Right renal cortex interstitium (tissue), 3 donors: Measurements from ENCODE around the gene MRPS2. TPM values are rescaled to one million over a fixed set of nuclear protein-coding genes. Genes with fewer than 3 reads are reported as not detected.

Source experiments
- DNase-seq, 3 donors: peaks; one replicate each; pipeline ENCODE4 v3.0.0-alpha.2; 2013; ENCODE audit warnings: low read depth in 3 of 3, low spot score in 2 of 3
- polyA plus RNA-seq, 3 donors: library from polyadenylated mRNA; unstranded; fragments of 120-200 nt; gene quantifications; one replicate each; pipeline ENCODE4 v1.2.1, GENCODE V29; 2013; ENCODE audit not compliant: insufficient read length in 3 of 3

The MRPS2 gene
- polyA plus RNA-seq, 3 donors: 41.1 to 47.2 (median 42.3) TPM

DNA sequence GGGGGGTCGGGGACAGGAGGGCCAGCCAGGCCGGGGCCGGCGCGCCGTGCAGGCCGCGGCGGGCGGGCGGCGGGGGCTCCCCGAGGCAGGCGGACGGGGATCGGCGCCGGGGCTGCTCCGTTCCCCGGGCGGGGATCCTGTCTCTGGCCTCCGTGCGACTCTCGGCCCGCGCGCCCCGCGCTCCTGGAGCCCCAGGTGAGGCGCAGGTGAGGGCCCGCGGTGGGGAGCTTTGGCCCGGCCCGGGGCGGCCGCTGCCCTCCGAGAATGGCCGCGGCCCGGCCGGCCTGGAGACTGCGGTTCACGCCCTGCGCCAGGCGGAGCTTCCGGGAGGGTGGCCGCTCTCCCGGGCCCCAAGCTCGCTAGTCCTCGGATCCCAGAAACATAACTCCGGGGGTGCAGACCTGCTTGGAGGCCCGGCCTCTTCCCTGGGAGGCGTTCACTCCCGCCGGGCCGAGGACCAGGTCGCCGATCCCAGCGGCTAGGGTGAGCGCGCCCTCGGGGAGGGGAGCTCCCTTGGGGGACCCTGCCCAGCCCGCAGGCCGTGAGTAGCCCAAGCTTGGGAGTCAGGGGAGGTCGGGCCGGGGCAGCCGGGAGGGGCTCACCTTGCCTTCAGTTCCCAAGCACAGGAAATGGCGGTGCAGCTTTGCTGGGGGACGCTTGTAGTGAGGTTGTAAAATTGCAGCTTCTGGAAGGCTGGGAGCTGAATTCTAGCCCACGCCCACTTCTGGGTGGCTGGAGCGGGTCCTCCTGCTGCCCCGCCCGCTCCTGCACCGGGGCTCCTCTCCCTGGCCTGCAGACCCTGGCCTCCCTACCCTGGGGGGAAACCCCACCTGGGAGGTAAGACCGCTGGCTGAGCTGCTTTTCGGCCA lies 20.2 kb upstream of the MRPS2 start:
- no peak for DNase-seq

DNA sequence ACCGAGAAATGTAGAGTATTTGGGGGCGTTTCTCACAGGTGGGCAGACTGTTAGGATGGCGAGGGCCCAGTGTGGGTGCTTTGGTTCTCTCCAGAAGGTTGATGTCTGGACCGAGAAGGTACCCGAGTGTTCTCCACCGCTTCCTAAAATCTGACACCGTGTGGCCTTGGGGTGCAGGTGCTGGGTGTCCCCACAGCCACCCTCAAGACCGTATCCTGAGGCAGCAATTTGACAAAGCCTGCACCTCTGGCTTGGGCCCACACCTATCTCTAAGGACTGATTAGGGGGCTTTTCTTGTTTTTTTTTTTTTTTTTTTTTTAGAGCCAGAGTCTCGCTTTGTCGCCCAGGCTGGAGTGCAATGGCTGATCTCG lies 19.6 kb upstream of the MRPS2 start:
- no peak for DNase-seq

DNA sequence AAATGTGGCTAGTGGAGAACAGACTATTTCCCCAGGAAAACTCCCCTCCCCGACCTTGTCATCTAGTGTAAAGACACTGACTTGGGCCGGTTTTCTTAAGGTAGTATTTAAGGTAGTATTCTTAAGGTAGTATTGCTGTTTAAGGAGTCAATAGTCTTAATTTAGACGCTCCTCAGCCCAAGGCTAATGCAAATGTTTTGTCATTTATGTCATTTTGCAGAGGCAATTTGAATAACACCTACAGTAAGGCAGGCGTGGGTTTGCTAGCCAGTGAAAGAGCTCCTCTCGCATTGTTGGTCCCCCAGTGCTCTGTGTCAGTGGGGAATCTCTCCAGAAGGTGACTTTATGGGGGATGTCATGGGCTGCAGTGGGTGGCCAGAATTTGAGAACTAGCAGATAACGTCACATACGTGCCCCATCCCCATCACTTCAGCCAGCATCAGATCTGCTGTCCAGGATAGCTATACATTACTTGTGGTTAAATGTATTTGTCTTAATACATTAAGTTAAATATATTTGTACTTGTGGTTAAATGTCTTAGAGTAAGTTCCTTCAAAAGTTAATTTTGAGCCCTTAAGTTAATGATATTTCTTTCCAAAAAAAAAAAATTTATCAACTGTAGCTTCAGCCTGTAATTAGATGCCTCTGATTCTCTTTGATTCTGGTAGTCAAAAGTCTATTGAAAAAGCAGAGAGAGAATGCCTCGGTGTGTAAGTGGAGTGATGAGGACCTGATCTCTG lies 18.3 kb upstream of the MRPS2 start:
- DNase-seq: no peak

DNA sequence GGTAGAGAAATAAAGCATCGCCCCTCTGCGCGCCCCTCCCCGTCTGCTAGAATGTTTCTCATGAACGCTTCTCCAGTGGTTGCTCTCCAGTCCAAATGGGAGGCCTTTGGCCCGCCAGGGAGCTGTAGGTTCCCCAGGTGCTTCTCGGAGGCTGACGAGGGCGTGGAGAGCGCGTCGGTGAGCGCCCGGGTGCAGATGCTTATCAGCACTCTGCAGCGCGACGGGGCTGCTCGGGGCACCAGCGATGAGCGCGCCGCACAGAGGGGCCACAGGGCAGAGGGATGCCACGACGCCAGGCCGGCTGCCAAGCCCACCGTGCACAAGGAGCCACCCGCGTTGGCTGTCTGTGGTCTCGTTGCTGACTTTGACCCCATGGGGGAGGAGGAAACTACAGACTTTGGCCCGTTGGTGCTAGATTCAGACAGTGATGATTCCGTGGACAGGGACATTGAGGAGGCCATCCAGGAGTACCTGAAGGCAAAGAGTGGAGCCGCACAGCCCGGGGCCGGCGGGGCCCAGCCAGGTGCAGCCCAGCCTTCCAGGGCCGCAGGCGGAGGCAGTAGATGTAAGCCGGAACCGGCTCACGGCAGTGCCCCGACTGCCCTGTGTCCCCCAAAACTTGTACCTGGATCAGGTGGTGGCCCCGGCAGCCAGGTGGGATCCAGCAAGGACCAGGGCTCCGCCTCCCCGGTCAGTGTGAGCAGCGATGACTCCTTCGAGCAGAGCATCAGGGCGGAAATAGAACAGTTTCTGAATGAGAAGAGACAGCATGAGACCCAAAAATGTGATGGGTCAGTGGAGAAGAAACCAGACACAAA lies 15.8 kb upstream of the MRPS2 start:
- no peak for DNase-seq

DNA sequence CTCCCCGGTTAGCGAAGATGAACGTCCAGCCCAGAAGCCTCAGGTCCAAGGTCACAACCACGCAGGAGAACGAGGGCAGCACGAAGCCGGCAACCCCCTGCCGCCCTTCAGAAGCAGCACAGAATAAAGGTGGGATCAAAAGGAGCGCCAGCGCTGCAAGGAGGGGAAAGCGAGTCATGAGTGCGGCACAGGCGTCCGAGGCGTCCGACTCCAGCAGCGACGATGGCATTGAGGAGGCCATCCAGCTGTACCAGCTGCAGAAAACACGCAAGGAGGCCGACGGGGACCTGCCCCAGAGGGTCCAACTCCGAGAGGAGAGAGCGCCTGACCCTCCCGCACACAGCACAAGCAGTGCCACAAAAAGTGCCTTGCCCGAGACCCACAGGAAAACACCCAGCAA lies 15.1 kb upstream of the MRPS2 start:
- no peak for DNase-seq

DNA sequence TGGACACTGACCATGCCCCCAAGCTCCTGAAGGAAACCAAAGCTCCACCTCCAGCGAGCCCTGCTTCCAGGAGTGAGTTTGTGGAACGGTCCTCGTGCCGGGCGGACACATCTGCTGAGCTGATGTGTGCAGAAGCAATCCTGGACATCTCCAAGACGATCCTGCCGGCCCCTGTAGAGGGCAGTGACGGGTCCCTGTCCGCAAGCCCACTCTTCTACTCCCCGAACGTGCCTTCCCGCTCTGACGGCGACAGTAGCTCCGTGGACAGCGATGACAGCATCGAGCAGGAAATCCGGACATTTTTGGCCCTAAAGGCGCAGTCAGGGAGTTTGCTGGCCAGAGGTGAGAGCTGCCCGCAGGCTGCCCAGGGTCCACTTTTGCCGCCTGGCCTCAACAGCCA lies 14.7 kb upstream of the MRPS2 start:
- no peak for DNase-seq

DNA sequence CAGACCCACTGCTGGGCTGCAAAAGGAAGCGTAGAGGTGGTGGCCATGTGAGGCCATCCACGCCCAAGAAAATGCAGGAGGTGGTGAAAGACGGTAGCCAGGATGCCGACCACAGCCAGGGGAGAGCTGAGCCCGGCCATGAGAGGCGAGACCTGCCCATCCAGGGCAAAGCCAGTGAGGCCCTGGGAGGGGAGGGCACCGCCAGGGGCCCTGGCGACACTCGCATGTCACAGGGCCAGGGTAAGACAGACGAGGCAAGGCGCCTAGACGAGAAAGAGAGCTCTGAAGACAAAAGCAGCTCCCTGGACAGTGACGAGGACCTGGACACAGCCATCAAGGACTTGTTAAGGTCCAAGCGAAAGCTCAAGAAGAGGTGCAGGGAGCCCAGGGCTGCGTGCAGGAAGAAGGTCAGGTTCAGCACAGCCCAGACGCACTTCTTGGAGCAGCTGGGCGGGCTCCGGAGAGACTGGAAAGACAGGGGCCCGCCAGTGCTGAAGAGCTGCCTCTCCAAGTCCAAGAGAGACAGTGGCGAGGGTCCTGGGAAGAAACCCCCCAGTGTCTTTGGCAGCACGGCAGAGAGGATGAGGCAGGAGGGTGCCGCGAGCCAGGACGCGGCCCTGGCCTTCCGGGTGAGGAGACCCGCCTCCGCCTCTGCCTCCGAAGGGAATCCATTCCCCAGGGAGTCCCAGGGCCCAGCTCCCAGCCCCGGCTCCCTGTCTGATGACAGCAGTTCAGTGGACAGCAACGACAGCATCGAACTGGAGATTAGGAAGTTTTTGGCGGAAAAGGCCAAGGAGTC lies 14.0 kb upstream of the MRPS2 start:
- DNase-seq: no peak

DNA sequence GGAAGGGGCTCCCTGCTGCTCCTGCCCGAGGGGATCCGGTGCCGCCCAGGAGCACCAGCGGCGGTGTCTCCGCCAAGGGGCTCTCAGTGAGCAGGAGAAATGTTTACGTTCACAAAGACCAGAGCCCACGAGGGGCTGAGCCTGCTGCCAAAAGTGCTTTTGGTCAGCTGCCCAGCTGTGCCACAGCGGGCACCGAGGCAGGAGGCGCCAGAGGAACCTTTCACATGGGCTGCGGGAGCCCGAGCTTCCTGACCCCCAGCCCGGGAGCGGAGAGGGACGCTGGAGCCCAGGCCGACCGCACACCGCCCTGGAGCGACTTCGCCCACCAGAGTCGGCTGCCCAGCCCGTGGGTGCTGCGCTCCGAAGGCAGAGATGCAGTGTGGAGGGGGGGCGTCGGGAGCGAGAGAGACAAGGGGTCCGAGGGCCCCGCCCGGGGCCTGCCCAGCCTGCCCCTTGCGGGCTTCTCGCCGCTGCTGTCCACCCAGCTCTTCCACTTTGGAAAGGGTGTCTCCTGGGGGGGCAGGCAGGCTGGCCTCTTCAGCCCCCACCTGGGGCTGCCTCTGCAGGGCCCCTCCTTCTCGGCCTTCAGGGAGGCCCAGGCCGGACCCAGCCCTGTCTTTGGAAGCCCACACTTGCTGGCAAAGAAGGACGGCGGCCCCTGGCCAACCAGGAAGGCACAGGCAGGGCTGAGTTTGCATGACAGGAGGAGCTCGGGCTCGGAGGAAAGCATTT lies 13.0 kb upstream of the MRPS2 start:
- no peak for DNase-seq

DNA sequence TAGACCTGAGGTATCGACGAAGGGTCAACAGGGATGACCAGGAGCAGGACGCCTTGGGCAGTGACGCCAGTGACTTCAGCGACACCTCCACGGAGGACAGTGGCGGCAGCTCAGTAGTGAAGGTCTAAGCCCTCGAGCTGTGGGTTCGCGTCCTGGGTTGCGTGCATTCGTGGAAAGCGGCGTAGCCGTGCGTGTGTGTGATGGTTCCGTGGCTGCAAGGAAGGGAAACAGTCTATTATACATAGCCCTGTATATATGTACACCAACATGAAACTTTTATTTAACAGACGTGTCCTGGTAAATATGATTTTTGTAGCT lies 12.5 kb upstream of the MRPS2 start:
- DNase-seq: no peak

DNA sequence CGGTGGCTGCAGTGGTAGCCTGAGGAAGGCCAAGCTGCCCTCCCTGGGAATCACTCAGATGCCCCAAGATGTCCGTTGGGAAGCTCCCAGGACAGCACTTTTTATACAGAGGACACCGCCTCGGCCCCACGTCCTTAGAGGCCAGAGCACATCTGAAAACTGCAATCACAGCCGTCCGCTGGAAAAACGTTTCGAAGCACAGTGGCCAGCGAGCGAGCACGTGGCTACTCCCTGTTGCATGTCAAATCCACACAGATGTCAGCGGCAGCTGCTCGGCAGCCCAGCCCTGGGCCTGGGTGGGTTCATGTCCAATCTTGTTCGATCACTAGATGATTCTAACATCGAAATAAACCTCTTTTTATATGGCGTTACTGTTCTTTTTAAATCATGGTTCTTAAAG lies 12.0 kb upstream of the MRPS2 start:
- DNase-seq: no peak

DNA sequence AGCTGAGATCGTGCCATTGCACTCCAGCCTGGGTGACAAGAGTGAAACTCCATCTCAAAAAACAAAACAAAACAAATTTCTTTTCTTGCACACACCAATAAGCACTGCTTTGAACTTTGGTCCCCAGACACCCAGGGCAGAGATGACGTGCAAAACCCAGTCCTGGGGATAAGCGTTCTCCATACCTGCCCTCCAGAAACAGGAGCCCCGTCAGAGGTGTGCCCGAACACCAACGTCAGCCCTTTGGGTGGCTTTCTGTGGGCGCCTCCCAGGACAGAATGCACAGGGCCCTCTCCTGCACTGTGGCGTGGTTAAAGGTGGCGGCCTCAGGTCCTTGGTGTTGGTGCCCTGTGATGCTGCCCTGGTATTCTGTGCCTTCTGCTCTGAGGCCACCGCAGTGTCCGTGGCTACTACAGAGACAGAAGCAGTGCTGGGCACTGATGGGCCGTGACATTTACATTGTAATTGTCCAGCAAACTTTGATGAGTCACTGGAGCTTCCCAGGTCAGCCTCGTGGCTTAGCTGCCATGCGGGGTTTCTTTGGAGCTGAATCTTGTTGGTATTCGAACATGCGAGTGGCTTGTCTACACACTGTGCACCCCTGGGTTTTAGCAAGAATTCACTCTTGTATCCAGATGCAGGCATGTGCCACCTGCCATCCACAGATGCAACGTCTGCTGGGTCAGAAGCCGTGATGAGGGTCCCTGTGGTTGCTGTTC lies 11.1 kb upstream of the MRPS2 start:
- DNase-seq: no peak

DNA sequence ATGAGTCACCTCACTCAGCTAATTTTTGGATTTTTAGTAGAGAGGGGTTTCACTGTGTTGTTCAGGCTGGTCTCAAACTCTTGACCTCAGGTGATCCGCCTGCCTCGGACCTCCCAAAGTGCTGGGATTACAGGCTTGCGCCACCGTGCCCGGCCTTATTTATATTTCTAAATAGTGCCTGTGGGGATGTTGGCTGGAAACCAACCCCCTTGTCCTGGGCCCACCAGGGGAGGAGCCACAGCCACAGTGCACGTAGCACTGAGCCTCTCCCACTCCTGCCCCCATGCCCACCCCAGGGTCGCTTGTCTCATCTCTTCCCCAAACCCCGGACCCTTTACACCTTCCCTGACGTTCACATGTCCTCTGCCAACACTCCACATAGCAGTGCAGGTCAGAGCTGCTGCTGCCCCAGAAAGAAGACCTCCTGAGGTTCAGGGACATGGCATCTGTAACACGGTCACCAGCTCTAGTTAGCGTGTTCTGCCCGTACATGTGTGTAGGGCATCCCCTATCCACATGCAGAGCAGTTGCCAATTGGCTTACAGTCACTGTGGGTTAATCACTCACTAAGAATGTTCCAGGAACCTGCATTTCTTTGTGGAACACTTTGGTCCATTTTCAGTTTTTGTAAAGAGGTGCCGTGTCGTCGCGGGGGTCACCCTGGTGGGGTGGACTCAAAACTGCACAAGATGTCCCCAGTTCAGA lies 10.2 kb upstream of the MRPS2 start:
- DNase-seq: no peak

DNA sequence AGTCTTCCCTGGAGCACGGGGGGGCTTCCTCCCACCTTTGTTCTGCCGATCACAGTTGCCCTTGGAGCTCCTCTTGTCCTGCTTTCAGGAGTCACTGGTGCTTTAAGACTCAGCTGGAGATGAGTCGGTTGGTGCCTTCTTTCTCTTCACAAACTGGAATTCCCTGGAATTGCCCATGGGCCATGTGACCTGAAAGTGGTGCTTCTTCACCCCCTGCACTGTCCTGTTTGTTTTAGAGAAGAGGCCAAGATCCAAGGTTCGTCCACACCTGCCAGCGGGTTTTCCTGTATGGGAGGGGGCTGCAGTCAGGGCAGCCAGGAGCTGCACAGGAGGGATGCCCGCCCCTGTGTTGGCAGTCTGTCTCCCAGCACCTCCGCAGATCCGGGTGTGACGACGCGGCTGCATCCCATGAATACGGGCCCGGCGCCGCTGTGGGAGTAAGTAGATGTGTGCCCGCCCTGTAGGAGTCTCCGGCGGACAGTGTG lies 9.5 kb upstream of the MRPS2 start:
- DNase-seq: no peak

DNA sequence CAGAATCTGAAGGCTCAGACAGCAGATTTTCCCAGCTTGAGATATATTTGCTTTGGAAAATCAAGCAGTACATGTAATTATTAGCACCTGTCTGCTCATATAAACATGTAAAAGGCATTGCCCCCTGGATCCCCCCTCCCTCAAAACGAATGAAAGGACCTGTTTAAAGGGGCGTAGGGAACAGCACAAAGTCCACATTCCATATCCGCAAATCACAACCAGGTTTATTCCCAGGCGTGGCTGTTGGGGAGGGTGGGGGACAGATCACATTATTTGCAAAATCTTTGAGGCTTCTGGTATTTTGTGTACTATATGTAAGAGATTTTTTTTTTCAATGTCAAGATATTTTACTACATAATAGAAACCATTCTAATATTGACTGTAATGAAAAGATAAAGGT lies 8.7 kb upstream of the MRPS2 start:
- DNase-seq: no peak

DNA sequence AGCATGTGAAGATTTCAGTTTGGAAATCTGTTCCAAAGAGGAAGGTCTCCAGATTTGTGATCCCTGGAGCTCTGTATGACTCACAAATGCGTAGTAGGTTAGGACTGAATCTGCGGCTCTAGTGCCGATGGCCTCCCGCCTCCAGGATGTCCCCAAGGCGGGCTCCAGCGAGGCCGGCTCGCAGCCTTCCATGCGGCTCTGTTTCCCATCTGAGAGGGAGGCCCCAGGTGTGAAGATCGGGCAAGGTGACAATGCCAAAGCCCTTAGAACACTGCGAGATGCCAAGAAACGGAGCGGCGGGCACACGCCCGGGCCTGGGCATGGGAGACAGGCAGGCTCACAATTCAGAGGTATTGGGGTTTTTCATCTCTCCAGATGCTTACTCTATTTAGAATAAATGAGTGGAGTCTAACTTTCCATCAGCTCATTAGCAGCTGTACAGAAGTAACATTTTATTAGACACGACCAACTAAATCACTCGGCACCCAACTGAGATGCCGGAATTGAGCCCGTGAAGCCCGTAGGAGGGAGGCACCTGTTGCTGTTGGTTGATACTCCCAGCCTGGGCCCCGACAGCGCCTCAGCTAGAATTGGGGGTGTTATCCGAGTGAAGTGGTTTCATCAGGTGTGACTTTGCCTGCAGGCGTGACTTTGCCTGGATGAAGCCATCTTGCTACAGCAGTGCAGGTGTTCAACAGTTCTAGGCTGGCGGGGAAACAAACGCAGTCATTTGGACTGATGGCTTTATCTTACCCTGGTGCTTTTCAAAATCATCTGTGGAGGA lies 7.4 kb upstream of the MRPS2 start:
- DNase-seq: no peak

DNA sequence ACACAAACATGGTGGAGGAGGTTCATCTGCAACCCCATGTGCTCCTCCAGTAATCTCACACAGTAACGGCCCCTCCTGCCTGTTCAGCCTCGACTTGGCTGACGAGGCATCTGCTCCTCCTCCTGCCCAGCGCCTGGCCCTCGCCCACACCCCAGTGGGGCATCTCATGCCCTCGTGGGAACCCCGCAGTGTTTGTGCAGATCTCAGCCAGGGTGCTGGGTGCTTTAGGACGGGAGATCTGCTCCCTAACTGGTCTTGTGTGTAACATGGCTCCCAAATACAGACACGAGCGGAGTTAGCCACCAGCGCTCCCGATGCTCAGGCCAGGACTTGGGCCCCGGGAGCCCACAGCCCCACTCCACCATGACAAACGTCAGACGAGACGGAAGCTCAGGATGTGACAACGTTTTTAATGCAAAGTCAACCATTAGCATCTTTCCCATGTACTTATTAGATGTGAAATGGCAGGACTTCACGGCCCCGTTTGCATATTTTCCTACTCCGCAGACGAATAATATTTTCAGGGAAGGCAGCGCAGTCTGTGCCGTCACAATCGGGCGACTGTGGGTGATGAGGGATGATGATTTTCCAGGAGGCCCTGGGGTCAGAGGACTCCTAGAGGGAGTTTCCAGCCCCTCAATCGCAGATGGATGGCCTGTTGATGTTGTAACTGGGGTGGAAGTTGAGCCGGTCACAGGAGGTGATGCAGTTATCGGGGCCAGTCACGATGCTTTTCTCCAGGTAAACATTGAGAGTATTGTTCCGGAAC lies 5.5 kb upstream of the MRPS2 start:
- DNase-seq: no peak
